Astrocyte (in vitro differentiated cells and primary cell): ENCODE measurements around the gene COA4.

Experiments used
- CTCF ChIP-seq: IDR thresholded peaks from 2 replicates; pipeline ENCODE4 v1.5.1; 2011; ENCODE audit warnings: low read depth, mild to moderate bottlenecking, inconsistent platforms, low read length, moderate library complexity; ENCODE audit not compliant: insufficient read depth
- EZH2 ChIP-seq: IDR thresholded peaks from 2 replicates; pipeline ENCODE4 v1.6.1; 2012; ENCODE audit warnings: mild to moderate bottlenecking, low read length, inconsistent platforms; ENCODE audit not compliant: insufficient read depth

DNA sequence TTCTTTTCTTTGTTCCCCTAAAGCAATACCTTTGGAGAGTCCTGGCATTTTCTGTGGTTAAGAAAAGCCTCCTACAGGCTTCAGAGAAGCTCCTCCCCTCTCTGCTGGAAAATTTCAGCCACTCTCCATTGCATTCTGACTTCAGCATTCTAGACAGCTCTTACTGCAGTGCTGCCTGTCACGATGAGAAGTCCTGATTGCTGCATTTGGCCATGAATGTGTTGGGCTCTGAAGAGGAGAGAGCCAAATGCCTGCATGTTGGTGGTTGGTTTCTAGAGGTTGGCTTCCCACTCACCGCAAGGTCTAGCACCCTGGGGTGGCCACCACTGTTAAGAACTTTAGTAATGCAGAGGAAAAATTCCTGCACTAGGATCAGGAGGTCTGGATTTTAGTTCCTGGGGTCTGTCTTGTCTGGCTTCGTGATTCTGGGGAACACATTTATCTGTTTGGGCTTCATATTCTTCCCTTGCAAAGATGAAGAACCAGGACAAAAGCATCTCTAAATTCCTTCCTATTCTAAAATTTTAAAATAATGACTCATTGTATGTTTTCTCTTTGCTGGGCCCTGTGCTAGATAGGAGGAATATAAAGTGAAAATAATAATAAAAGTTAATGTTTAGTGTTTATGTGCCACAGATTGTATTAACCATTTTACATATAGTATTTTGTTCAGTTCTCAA, 38.1 kb downstream of the COA4 start:
- TF ChIP-seq CTCF (no peak), EZH2 (no peak)
